ENCODE data around the gene HERPUD2. TPM values are rescaled to one million over a fixed set of nuclear protein-coding genes. Genes with fewer than 3 reads are reported as not detected.
"Not testable (repeated sequence)": the region's sequence is repeated elsewhere in the genome, so short reads cannot be mapped to it uniquely, and the experiment has no call there.

Gene HERPUD2
- total RNA-seq, 2 experiments from 2014 or later: 40.6 to 45.9 TPM

- Mint-ChIP-seq H3K9me3 (no peaks in the 10 kb centered on the region), H3K4me3 (no peak overlapping the region), H3K36me3 (ENCODE audit: low read depth) (peaks cover 4% of the 10 kb centered on the region), H3K27me3 (no peaks in the 10 kb centered on the region), H3K27ac (no peak overlapping the region), H3K4me1 (no peaks in the 10 kb centered on the region)
- POLR2A ChIA-PET: no interaction called here
- DNase-seq: no peak
- CTCF ChIA-PET: interaction anchor here (1.3 to 2.1 kb wide), 2 partner anchors 10 to 28 kb away, joined by 4 to 10 read pairs; no protein-coding TSS in a partner anchor
Observed at GRCh38 chr7:35623381-35623780, 71.6 kb downstream of the HERPUD2 start.

- ChIA-PET POLR2A (no interaction called here), CTCF (no interaction called here)
Observed at GRCh38 chr7:35619863-35620262, 75.1 kb downstream of the HERPUD2 start.

GRCh38 chr7:35617041-35617440 lies 77.9 kb downstream of the HERPUD2 start:
- no peaks in the 10 kb centered on the region for H3K36me3 Mint-ChIP-seq (ENCODE audit: low read depth)
- no peaks in the 10 kb centered on the region for H3K4me1 Mint-ChIP-seq
- no peak overlapping the region for H3K27ac Mint-ChIP-seq
- no peaks in the 10 kb centered on the region for H3K27me3 Mint-ChIP-seq
- POLR2A ChIA-PET: no interaction called here
- CTCF ChIA-PET: interaction anchor here (0.5 kb wide), 1 partner anchor 17 kb away, joined by 3 read pairs; no protein-coding TSS in a partner anchor
- H3K9me3 Mint-ChIP-seq: no peaks in the 10 kb centered on the region
- no peak overlapping the region for H3K4me3 Mint-ChIP-seq
- DNase-seq: no peak

More at GRCh38 chr7:35619863-35620262, 75.1 kb downstream of the HERPUD2 start:
- H3K9me3 Mint-ChIP-seq: no peaks in the 10 kb centered on the region
- no peaks in the 10 kb centered on the region for H3K36me3 Mint-ChIP-seq (ENCODE audit: low read depth)
- no peaks in the 10 kb centered on the region for H3K4me1 Mint-ChIP-seq
- H3K4me3 Mint-ChIP-seq: no peak overlapping the region
- no peak for DNase-seq
- no peak overlapping the region for H3K27ac Mint-ChIP-seq
- H3K27me3 Mint-ChIP-seq: no peaks in the 10 kb centered on the region

GRCh38 chr7:35613150-35613549 lies 81.8 kb downstream of the HERPUD2 start:
- no peaks in the 10 kb centered on the region for H3K4me1 Mint-ChIP-seq
- H3K4me3 Mint-ChIP-seq: no peak overlapping the region
- H3K27ac Mint-ChIP-seq: no peak overlapping the region
- peaks cover 3% of the 10 kb centered on the region for H3K9me3 Mint-ChIP-seq
- H3K27me3 Mint-ChIP-seq: no peaks in the 10 kb centered on the region
- no peak for DNase-seq
- CTCF ChIA-PET: interaction anchor here (3.0 kb wide), 1 partner anchor 11 kb away, joined by 7 read pairs; no protein-coding TSS in a partner anchor
- H3K36me3 Mint-ChIP-seq (ENCODE audit: low read depth): no peaks in the 10 kb centered on the region
- POLR2A ChIA-PET: no interaction called here

- DNase-seq: no peak
- Mint-ChIP-seq H3K4me3 (no peak overlapping the region), H3K27me3 (no peaks in the 10 kb centered on the region), H3K27ac (no peak overlapping the region), H3K4me1 (no peaks in the 10 kb centered on the region), H3K9me3 (no peaks in the 10 kb centered on the region), H3K36me3 (ENCODE audit: low read depth) (no peaks in the 10 kb centered on the region)
- ChIA-PET POLR2A (no interaction called here), CTCF (no interaction called here)
Observed at GRCh38 chr7:35605760-35606159, 89.2 kb downstream of the HERPUD2 start.

GRCh38 chr7:35604595-35604994 lies 90.3 kb downstream of the HERPUD2 start:
- POLR2A ChIA-PET: no interaction called here
- H3K27me3 Mint-ChIP-seq: no peaks in the 10 kb centered on the region
- CTCF ChIA-PET: no interaction called here
- no peaks in the 10 kb centered on the region for H3K4me1 Mint-ChIP-seq
- no peak overlapping the region for H3K27ac Mint-ChIP-seq
- no peaks in the 10 kb centered on the region for H3K9me3 Mint-ChIP-seq
- no peak overlapping the region for H3K4me3 Mint-ChIP-seq
- DNase-seq: no peak
- no peaks in the 10 kb centered on the region for H3K36me3 Mint-ChIP-seq (ENCODE audit: low read depth)

- Mint-ChIP-seq H3K27me3 (peaks cover 2% of the 10 kb centered on the region), H3K9me3 (no peaks in the 10 kb centered on the region), H3K36me3 (ENCODE audit: low read depth) (no peaks in the 10 kb centered on the region), H3K27ac (no peak overlapping the region), H3K4me1 (peaks cover 4% of the 10 kb centered on the region), H3K4me3 (no peak overlapping the region)
- ChIA-PET POLR2A (no interaction called here), CTCF (interaction anchor here (0.9 to 1.7 kb wide), 3 partner anchors 11 to 55 kb away, joined by 3 read pairs; no protein-coding TSS in a partner anchor)
- DNase-seq: no peak
Observed at GRCh38 chr7:35599645-35600044, 95.3 kb downstream of the HERPUD2 start.

- CTCF ChIA-PET: interaction anchor here (1.1 to 1.7 kb wide), 2 partner anchors 12 kb away, joined by 3 read pairs; no protein-coding TSS in a partner anchor
- Mint-ChIP-seq H3K27ac (no peak overlapping the region), H3K9me3 (no peaks in the 10 kb centered on the region), H3K4me3 (no peak overlapping the region), H3K27me3 (peaks cover 2% of the 10 kb centered on the region), H3K4me1 (peaks cover 4% of the 10 kb centered on the region), H3K36me3 (ENCODE audit: low read depth) (no peaks in the 10 kb centered on the region)
- POLR2A ChIA-PET: no interaction called here
- no peak for DNase-seq
Observed at GRCh38 chr7:35599061-35599460, 95.9 kb downstream of the HERPUD2 start.

- Mint-ChIP-seq H3K4me1 (peaks cover 4% of the 10 kb centered on the region), H3K9me3 (no peaks in the 10 kb centered on the region), H3K4me3 (no peak overlapping the region), H3K36me3 (ENCODE audit: low read depth) (no peaks in the 10 kb centered on the region), H3K27ac (no peak overlapping the region), H3K27me3 (peaks cover 2% of the 10 kb centered on the region)
- POLR2A ChIA-PET: no interaction called here
- no peak for DNase-seq
- CTCF ChIA-PET: interaction anchor here (1.4 kb wide), 1 partner anchor 28 kb away, joined by 4 read pairs; no protein-coding TSS in a partner anchor
Observed at GRCh38 chr7:35596061-35596460, 98.9 kb downstream of the HERPUD2 start.

- ChIA-PET POLR2A (no interaction called here), CTCF (interaction anchor here (1.2 to 1.4 kb wide), 2 partner anchors 13 to 31 kb away, joined by 3 to 4 read pairs; no protein-coding TSS in a partner anchor)
- Mint-ChIP-seq H3K4me3 (no peak overlapping the region), H3K27me3 (peaks cover 1% of the 10 kb centered on the region), H3K4me1 (peaks cover 4% of the 10 kb centered on the region), H3K9me3 (no peaks in the 10 kb centered on the region), H3K27ac (no peak overlapping the region), H3K36me3 (ENCODE audit: low read depth) (no peaks in the 10 kb centered on the region)
- peak; percentile 13 for DNase-seq
Observed at GRCh38 chr7:35593899-35594298, 101.0 kb downstream of the HERPUD2 start.

- no peaks in the 10 kb centered on the region for H3K4me1 Mint-ChIP-seq
- POLR2A ChIA-PET: no interaction called here
- DNase-seq: no peak
- no peak overlapping the region for H3K4me3 Mint-ChIP-seq
- H3K36me3 Mint-ChIP-seq (ENCODE audit: low read depth): no peaks in the 10 kb centered on the region
- no peaks in the 10 kb centered on the region for H3K9me3 Mint-ChIP-seq
- H3K27me3 Mint-ChIP-seq: peaks cover 3% of the 10 kb centered on the region
- no peak overlapping the region for H3K27ac Mint-ChIP-seq
- CTCF ChIA-PET: no interaction called here
Observed at GRCh38 chr7:35588647-35589046, 106.3 kb downstream of the HERPUD2 start.

GRCh38 chr7:35584990-35585389 lies 109.9 kb downstream of the HERPUD2 start:
- CTCF ChIA-PET: no interaction called here
- H3K4me3 Mint-ChIP-seq: no peak overlapping the region

GRCh38 chr7:35584533-35584932 lies 110.4 kb downstream of the HERPUD2 start:
- DNase-seq; H3K9me3 Mint-ChIP-seq; H3K36me3 Mint-ChIP-seq (ENCODE audit: low read depth); H3K4me3 Mint-ChIP-seq; POLR2A ChIA-PET; CTCF ChIA-PET; H3K27me3 Mint-ChIP-seq; H3K27ac Mint-ChIP-seq; H3K4me1 Mint-ChIP-seq: not testable (repeated sequence)

More at GRCh38 chr7:35584990-35585389, 109.9 kb downstream of the HERPUD2 start:
- Mint-ChIP-seq H3K36me3 (ENCODE audit: low read depth) (no peaks in the 10 kb centered on the region), H3K27ac (no peak overlapping the region), H3K9me3 (no peaks in the 10 kb centered on the region), H3K4me1 (no peaks in the 10 kb centered on the region), H3K27me3 (peaks cover 10% of the 10 kb centered on the region)
- POLR2A ChIA-PET: interaction anchor here (0.6 kb wide), 1 partner anchor 9 kb away, joined by 5 read pairs; no protein-coding TSS in a partner anchor
- DNase-seq: no peak
